Peyer's patch (tissue), 4 donors: ENCODE data around the gene CFAP61. TPM values are rescaled to one million over a fixed set of nuclear protein-coding genes. Genes with fewer than 3 reads are reported as not detected.

Experiments used
- DNase-seq, 3 donors: peaks; one replicate each; pipeline ENCODE4 v3.0.0-alpha.2; 2017 to 2019
- H3K27ac ChIP-seq, 4 donors: fragments of 200-600 bp; sonication (generic); one replicate each; pipeline ENCODE4 v1.5.1; 2016 to 2019
- H3K27me3 ChIP-seq, 2 donors: fragments of 200-600 bp; sonication (generic); one replicate each; pipeline ENCODE4 v1.5.1; 2019
- H3K36me3 ChIP-seq, 3 donors: fragments of 200-600 bp; sonication (generic); one replicate each; pipeline ENCODE4 v1.5.1; 2016 to 2019
- H3K4me1 ChIP-seq, 4 donors: fragments of 200-600 bp; sonication (generic); one replicate each; pipeline ENCODE4 v1.5.1; 2016 to 2019
- H3K4me3 ChIP-seq, 4 donors: fragments of 200-600 bp; sonication (generic); 1 replicate in 3 of 4; 2 replicates in 1 of 4; pipeline ENCODE4 v1.5.1; 2016 to 2019; ENCODE audit warnings: mild to moderate bottlenecking in 1 of 4
- H3K9me3 ChIP-seq, 4 donors: fragments of 200-600 bp; sonication (generic); one replicate each; pipeline ENCODE4 v1.5.1; 2016 to 2019; ENCODE audit warnings: mild to moderate bottlenecking in 1 of 4
- CTCF ChIP-seq, 6 experiments: fragments of 450-650 bp in 4 of 6; fragments of 200-600 bp in 2 of 6; sonication (generic) in 1 of 6; IDR thresholded peaks; one replicate each; pipeline ENCODE4 v1.5.1; 2017 to 2019; ENCODE audit warnings: antibody characterized with exemption in 6 of 6, mild to moderate bottlenecking in 3 of 6, moderate library complexity in 1 of 6
- POLR2A ChIP-seq, 2 donors: fragments of 450-650 bp; IDR thresholded peaks; one replicate each; pipeline ENCODE4 v1.5.1; 2017; ENCODE audit warnings: antibody characterized with exemption in 2 of 2, mild to moderate bottlenecking in 2 of 2, moderate library complexity in 2 of 2
- total RNA-seq, 4 donors: library from RNA; depleted of rRNA; stranded (reverse); fragments of >200 nt; gene quantifications; one replicate each; pipeline ENCODE4 v1.1.0, GENCODE V29; 2016

The CFAP61 gene
- total RNA-seq, 4 donors from 2014 or later = not detected

GRCh38 chr20:20010639-20011500 lies 41.5 kb upstream of the CFAP61 start:
- Histone ChIP-seq H3K27me3 (no peaks in the 10 kb centered on the region), H3K27ac (peak overlapping the region; percentile 31 to 71 (median 54)), H3K4me3 (no peak overlapping the region), H3K36me3 (no peaks in the 10 kb centered on the region), H3K9me3 (no peaks in the 10 kb centered on the region), H3K4me1 (no peaks in the 10 kb centered on the region)
- TF ChIP-seq CTCF (IDR thresholded peaks at IDR 0.05) = no peak
- TF ChIP-seq POLR2A (IDR thresholded peaks at IDR 0.05) = no peak
- DNase-seq = no peak

- Histone ChIP-seq H3K4me3 (no peak overlapping the region), H3K9me3 (no peaks in the 10 kb centered on the region), H3K27ac (no peak overlapping the region), H3K36me3 (no peaks in the 10 kb centered on the region), H3K27me3 (no peaks in the 10 kb centered on the region), H3K4me1 (peaks cover 0 to 5% (median 0%) of the 10 kb centered on the region in 4 donors)
- TF ChIP-seq CTCF (IDR thresholded peaks at IDR 0.05) = no peak
- TF ChIP-seq POLR2A (IDR thresholded peaks at IDR 0.05) = no peak
- DNase-seq = no peak
Measured at GRCh38 chr20:20012541-20012940, 39.8 kb upstream of the CFAP61 start.

- Histone ChIP-seq H3K27me3 (no peaks in the 10 kb centered on the region), H3K27ac (no peak overlapping the region), H3K4me1 (peaks cover 0 to 18% (median 6%) of the 10 kb centered on the region in 4 donors), H3K4me3 (no peak overlapping the region), H3K36me3 (no peaks in the 10 kb centered on the region), H3K9me3 (no peaks in the 10 kb centered on the region)
- DNase-seq = no peak
- TF ChIP-seq POLR2A (IDR thresholded peaks at IDR 0.05) (no peak), CTCF (IDR thresholded peaks at IDR 0.05) (no peak)
Measured at GRCh38 chr20:20014659-20015058, 37.7 kb upstream of the CFAP61 start.

- H3K36me3 ChIP-seq = no peaks in the 10 kb centered on the region
- DNase-seq = peak; percentile 90 to 97 (median 94)
- peak within 1 kb of the TSS; percentile 27 to 79 (median 63) for H3K27ac ChIP-seq
- H3K4me3 ChIP-seq = peak within 1 kb of the TSS; percentile 71 to 85 (median 84)
- H3K27me3 ChIP-seq = no peaks in the 10 kb centered on the region
- no peaks in the 10 kb centered on the region for H3K9me3 ChIP-seq
- H3K4me1 ChIP-seq = peaks cover 0 to 24% (median 6%) of the 10 kb centered on the region in 4 donors
- TF ChIP-seq POLR2A (IDR thresholded peaks at IDR 0.05) (peak; percentile 26 to 38), CTCF (IDR thresholded peaks at IDR 0.05) (peak; percentile 47 to 91 (median 81))
Measured at GRCh38 chr20:20017001-20017843, 35.1 kb upstream of the CFAP61 start, which contains the start of gene NAA20. NAA20 (plus strand) TSS chr20:20017362; CDS start chr20:20017397, 35 bp downstream.

- TF ChIP-seq CTCF (IDR thresholded peaks at IDR 0.05) = no peak
- no peak for TF ChIP-seq POLR2A (IDR thresholded peaks at IDR 0.05)
- peak overlapping the region; percentile 27 to 79 (median 63) for H3K27ac ChIP-seq
Measured at GRCh38 chr20:20017844-20018185, 34.5 kb upstream of the CFAP61 start.

More at GRCh38 chr20:20017844-20018185, 34.5 kb upstream of the CFAP61 start:
- H3K27me3 ChIP-seq = no peaks in the 10 kb centered on the region
- H3K36me3 ChIP-seq = peaks cover 0 to 2% (median 0%) of the 10 kb centered on the region in 3 donors
- H3K4me1 ChIP-seq = peaks cover 0 to 24% (median 6%) of the 10 kb centered on the region in 4 donors
- DNase-seq = no peak
- no peaks in the 10 kb centered on the region for H3K9me3 ChIP-seq
- H3K4me3 ChIP-seq = peak overlapping the region; percentile 71 to 85 (median 84)
